Measurements from ENCODE around the gene POLR3C. TPM values are rescaled to one million over a fixed set of nuclear protein-coding genes. Genes with fewer than 3 reads are reported as not detected.

Gene POLR3C
- total and polyA plus RNA-seq, 2 of the 13 experiments (the other 11 are each of a cell fraction or from before 2014, with no cell fraction given) = 15.5 to 24.3 TPM

GRCh38 chr1:145847827-145848226 is 23.8 kb downstream of the POLR3C start (continued):
- TF ChIP-seq, protein P1, sequence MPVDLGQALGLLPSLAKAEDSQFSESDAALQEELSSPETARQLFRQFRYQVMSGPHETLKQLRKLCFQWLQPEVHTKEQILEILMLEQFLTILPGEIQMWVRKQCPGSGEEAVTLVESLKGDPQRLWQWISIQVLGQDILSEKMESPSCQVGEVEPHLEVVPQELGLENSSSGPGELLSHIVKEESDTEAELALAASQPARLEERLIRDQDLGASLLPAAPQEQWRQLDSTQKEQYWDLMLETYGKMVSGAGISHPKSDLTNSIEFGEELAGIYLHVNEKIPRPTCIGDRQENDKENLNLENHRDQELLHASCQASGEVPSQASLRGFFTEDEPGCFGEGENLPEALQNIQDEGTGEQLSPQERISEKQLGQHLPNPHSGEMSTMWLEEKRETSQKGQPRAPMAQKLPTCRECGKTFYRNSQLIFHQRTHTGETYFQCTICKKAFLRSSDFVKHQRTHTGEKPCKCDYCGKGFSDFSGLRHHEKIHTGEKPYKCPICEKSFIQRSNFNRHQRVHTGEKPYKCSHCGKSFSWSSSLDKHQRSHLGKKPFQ (CRISPR knock-in tag; IDR thresholded peaks at IDR 0.05; ENCODE audit: insufficient replicate concordance) = no peak
- TF ChIP-seq, protein P2, sequence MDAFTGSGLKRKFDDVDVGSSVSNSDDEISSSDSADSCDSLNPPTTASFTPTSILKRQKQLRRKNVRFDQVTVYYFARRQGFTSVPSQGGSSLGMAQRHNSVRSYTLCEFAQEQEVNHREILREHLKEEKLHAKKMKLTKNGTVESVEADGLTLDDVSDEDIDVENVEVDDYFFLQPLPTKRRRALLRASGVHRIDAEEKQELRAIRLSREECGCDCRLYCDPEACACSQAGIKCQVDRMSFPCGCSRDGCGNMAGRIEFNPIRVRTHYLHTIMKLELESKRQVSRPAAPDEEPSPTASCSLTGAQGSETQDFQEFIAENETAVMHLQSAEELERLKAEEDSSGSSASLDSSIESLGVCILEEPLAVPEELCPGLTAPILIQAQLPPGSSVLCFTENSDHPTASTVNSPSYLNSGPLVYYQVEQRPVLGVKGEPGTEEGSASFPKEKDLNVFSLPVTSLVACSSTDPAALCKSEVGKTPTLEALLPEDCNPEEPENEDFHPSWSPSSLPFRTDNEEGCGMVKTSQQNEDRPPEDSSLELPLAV (CRISPR knock-in tag; conservative IDR thresholded peaks at IDR 0.05; ENCODE audit: low read depth) = no peak
- no peak for TF ChIP-seq NFKBIZ (CRISPR knock-in tag; IDR thresholded peaks at IDR 0.05)
- TF ChIP-seq ZNF652 (CRISPR knock-in tag; IDR thresholded peaks at IDR 0.05; ENCODE audit: borderline replicate concordance, low read depth) = no peak
- TF ChIP-seq ZNF333 (CRISPR knock-in tag; IDR thresholded peaks at IDR 0.05; ENCODE audit: borderline replicate concordance) = no peak
- TF ChIP-seq MBD4 (IDR thresholded peaks at IDR 0.05; ENCODE audit: borderline replicate concordance, low read length) = no peak
- no peak for TF ChIP-seq AHDC1 (CRISPR knock-in tag; IDR thresholded peaks at IDR 0.05; ENCODE audit: borderline replicate concordance)
- TF ChIP-seq ZNF24 (IDR thresholded peaks at IDR 0.05) = no peak
- TF ChIP-seq ZFP36L2 (CRISPR knock-in tag; IDR thresholded peaks at IDR 0.05) = no peak
- TF ChIP-seq KDM2A (CRISPR knock-in tag; IDR thresholded peaks at IDR 0.05; ENCODE audit: borderline replicate concordance, low read depth) = no peak
